Upper lobe of left lung (tissue), 6 donors: ENCODE results near the gene LRRC45. TPM values are rescaled to one million over a fixed set of nuclear protein-coding genes. Genes with fewer than 3 reads are reported as not detected.

Source experiments
- ATAC-seq, 2 donors: fragments of 200-7000 bp; cut with Tn5 transposase; one replicate each; pipeline ENCODE4 v1.9.1; 2022; ENCODE audit warnings: mild to moderate bottlenecking in 2 of 2, moderate library complexity in 2 of 2; ENCODE audit not compliant: low FRiP score in 2 of 2
- DNase-seq, 2 donors: peaks; one replicate each; pipeline ENCODE4 v3.0.0-alpha.2; 2019 to 2020
- H3K27ac ChIP-seq, 4 donors: fragments of 200-600 bp; sonication (generic); one replicate each; pipeline ENCODE4 v1.5.1; 2016 to 2019
- H3K27me3 ChIP-seq, 4 donors: fragments of 200-600 bp; sonication (generic); one replicate each; pipeline ENCODE4 v1.5.1; 2017 to 2019
- H3K36me3 ChIP-seq, 4 donors: fragments of 200-600 bp; sonication (generic); one replicate each; pipeline ENCODE4 v1.5.1; 2016 to 2019
- H3K4me1 ChIP-seq, 4 donors: fragments of 200-600 bp; sonication (generic); one replicate each; pipeline ENCODE4 v1.5.1; 2018 to 2019
- H3K4me3 ChIP-seq, 4 donors: fragments of 200-600 bp; sonication (generic); one replicate each; pipeline ENCODE4 v1.5.1; 2017 to 2019; ENCODE audit warnings: mild to moderate bottlenecking in 2 of 4, moderate library complexity in 1 of 4
- H3K9me3 ChIP-seq, 4 donors: fragments of 200-600 bp; sonication (generic); one replicate each; pipeline ENCODE4 v1.5.1; 2018 to 2019
- CTCF ChIP-seq, 6 experiments: fragments of 450-650 bp in 4 of 6; fragments of 200-600 bp in 2 of 6; sonication (generic) in 2 of 6; IDR thresholded peaks; one replicate each; pipeline ENCODE4 v1.5.1; 2016 to 2019; ENCODE audit warnings: antibody characterized with exemption in 6 of 6
- EP300 ChIP-seq, 4 donors: sonication (generic); formaldehyde crosslinking; IDR thresholded peaks; one replicate each; pipeline ENCODE4 v1.5.1; 2017; ENCODE audit warnings: antibody characterized with exemption in 4 of 4, control low read depth in 2 of 4
- POLR2A ChIP-seq, 4 donors: fragments of 450-650 bp; IDR thresholded peaks; one replicate each; pipeline ENCODE4 v1.5.1; 2016 to 2017; ENCODE audit warnings: antibody characterized with exemption in 4 of 4, mild to moderate bottlenecking in 2 of 4
- POLR2AphosphoS5 ChIP-seq, 2 donors: sonication (generic); formaldehyde crosslinking; IDR thresholded peaks; one replicate each; pipeline ENCODE4 v1.5.1; 2017; ENCODE audit warnings: antibody characterized with exemption in 2 of 2
- WGBS, 2 donors: methylation state at CpG; one replicate each; pipeline ENCODE4 v1.1.5; 2017 to 2018; 5-methylcytosine and 5-hydroxymethylcytosine counted together
- total RNA-seq, 6 donors: library from RNA; depleted of rRNA in 4 of 6; stranded (reverse); fragments of >200 nt in 4 of 6; gene quantifications; one replicate each; pipeline versions ENCODE4 v1.1.0 to v1.2.1, GENCODE V29; 2016 to 2021
- donor health status: DM: no; HTN: no; CAD: no; lungs with moderate emphysema.
- donor health status: DM: no; HTN: yes; CAD: no; lungs with severe emphysema.

LRRC45 gene
- total RNA-seq, 6 donors from 2014 or later = 14.0 to 57.6 (median 20.4) TPM

- peaks cover 0 to 52% (median 23%) of the 10 kb centered on the region in 4 donors for H3K4me1 ChIP-seq
- DNase-seq (peak; percentile 61 to 85), ATAC-seq (peak in 1 of 2 donors; percentile 5)
- H3K36me3 ChIP-seq = peaks cover 0 to 32% (median 7%) of the 10 kb centered on the region in 4 donors
- 57 to 67% methylated on average over 1 to 23 of the region's 23 CpGs for WGBS, 2 donors
- no peaks in the 10 kb centered on the region for H3K9me3 ChIP-seq
- H3K4me3 ChIP-seq = peak overlapping the region in 2 of 4 donors; percentile 12 to 18
- TF ChIP-seq POLR2A (IDR thresholded peaks at IDR 0.05) (no peak), CTCF (IDR thresholded peaks at IDR 0.05) (peak in 3 of 6 experiments; percentile 4 to 21 (median 18))
- H3K27me3 ChIP-seq = no peaks in the 10 kb centered on the region
- H3K27ac ChIP-seq = peak overlapping the region; percentile 21 to 91 (median 79)
Observed at GRCh38 chr17:82014432-82014831, 8.7 kb upstream of the LRRC45 start.

- Histone ChIP-seq H3K27me3 (no peaks in the 10 kb centered on the region), H3K4me1 (peaks cover 0 to 57% (median 28%) of the 10 kb centered on the region in 4 donors), H3K9me3 (no peaks in the 10 kb centered on the region), H3K36me3 (peaks cover 0 to 31% (median 7%) of the 10 kb centered on the region in 4 donors), H3K27ac (peak overlapping the region; percentile 21 to 91 (median 79)), H3K4me3 (no peak overlapping the region)
- DNase-seq = peak in 1 of 2 donors; percentile 78
- WGBS, 2 donors = 81 to 91% methylated on average over 9 to 12 of the region's 13 CpGs
- ATAC-seq = no peak
- no peak for TF ChIP-seq CTCF (IDR thresholded peaks at IDR 0.05)
- TF ChIP-seq POLR2AphosphoS5 (IDR thresholded peaks at IDR 0.05) = no peak
- TF ChIP-seq POLR2A (IDR thresholded peaks at IDR 0.05) = no peak
- TF ChIP-seq EP300 (IDR thresholded peaks at IDR 0.05) = no peak
Observed at GRCh38 chr17:82014971-82015310, 8.2 kb upstream of the LRRC45 start.

GRCh38 chr17:82015311-82015971 is 7.7 kb upstream of the LRRC45 start:
- H3K4me1 ChIP-seq = peaks cover 0 to 59% (median 30%) of the 10 kb centered on the region in 4 donors
- ATAC-seq (no peak), DNase-seq (peak in 1 of 2 donors; percentile 70)
- H3K27me3 ChIP-seq = no peaks in the 10 kb centered on the region
- H3K27ac ChIP-seq = peak overlapping the region in 2 of 4 donors; percentile 82 to 91
- 74 to 78% methylated on average over 11 to 23 of the region's 24 CpGs for WGBS, 2 donors
- TF ChIP-seq POLR2A (IDR thresholded peaks at IDR 0.05) (no peak), EP300 (IDR thresholded peaks at IDR 0.05) (no peak), POLR2AphosphoS5 (IDR thresholded peaks at IDR 0.05) (no peak), CTCF (IDR thresholded peaks at IDR 0.05) (no peak)
- H3K36me3 ChIP-seq = peaks cover 0 to 31% (median 7%) of the 10 kb centered on the region in 4 donors
- H3K4me3 ChIP-seq = no peak overlapping the region
- H3K9me3 ChIP-seq = no peaks in the 10 kb centered on the region

GRCh38 chr17:82016061-82016874 is 6.8 kb upstream of the LRRC45 start:
- H3K9me3 ChIP-seq = no peaks in the 10 kb centered on the region
- ATAC-seq (no peak), DNase-seq (peak in 1 of 2 donors; percentile 72)
- H3K4me1 ChIP-seq = peaks cover 4 to 65% (median 34%) of the 10 kb centered on the region in 4 donors
- peaks cover 0 to 30% (median 6%) of the 10 kb centered on the region in 4 donors for H3K36me3 ChIP-seq
- H3K4me3 ChIP-seq = no peak overlapping the region
- H3K27ac ChIP-seq = peak overlapping the region in 2 of 4 donors; percentile 17 to 26
- TF ChIP-seq CTCF (IDR thresholded peaks at IDR 0.05) (no peak), POLR2A (IDR thresholded peaks at IDR 0.05) (no peak), EP300 (IDR thresholded peaks at IDR 0.05) (no peak), POLR2AphosphoS5 (IDR thresholded peaks at IDR 0.05) (no peak)
- no peaks in the 10 kb centered on the region for H3K27me3 ChIP-seq
- WGBS, 2 donors = 71 to 80% methylated on average over 17 of the region's 28 CpGs
